Measurements from ENCODE around the gene TRIM33. TPM values are rescaled to one million over a fixed set of nuclear protein-coding genes. Genes with fewer than 3 reads are reported as not detected.
"Not testable (repeated sequence)": the region's sequence is repeated elsewhere in the genome, so short reads cannot be mapped to it uniquely, and the experiment has no call there.

TRIM33 gene
- total and polyA plus RNA-seq, 12 donors, result 13.8 to 49.0 (median 27.0) TPM

DNA sequence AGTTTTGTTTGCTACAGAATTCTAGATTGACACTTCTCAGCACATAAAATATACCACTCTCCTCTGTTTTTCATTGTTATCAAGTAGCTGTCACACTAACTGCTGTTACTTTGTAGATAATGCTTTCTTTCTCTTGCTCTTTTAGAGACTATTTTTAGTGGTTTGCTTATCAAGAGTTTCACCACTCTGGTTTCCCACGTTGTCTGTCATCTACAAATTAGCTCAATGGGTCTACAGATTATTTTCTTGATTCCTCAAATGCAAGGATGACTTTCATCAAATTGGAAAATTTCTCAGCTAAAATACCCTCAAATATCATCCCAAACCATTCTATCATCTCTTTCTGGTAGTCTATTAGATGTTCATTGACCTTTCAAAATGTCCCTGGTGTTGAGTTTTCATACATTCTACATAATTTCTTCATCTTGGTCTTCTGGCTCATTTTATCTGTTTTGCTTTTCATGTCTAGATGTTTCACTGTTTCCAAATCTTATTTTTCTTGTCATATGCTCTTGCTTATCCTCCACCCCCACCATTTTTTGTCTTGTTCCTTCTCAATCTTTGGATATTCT, 122.5 kb downstream of the TRIM33 start:
- Histone ChIP-seq H3K27ac (no peak overlapping the region), H3K4me3 (no peak overlapping the region), H3K36me3 (replicated peaks in 1 of 2) (no peaks in the 10 kb centered on the region), H3K4me1 (replicated peaks in 1 of 2) (no peaks in the 10 kb centered on the region), H3K27me3 (no peaks in the 10 kb centered on the region), H3K9me3 (replicated peaks in 1 of 3) (peaks cover 0 to 12% (median 11%) of the 10 kb centered on the region in 3 donors)
- intact Hi-C loops (cut with DNase I), result no loop called here
- DNase-seq, result no peak
- TF ChIP-seq POLR2A (IDR thresholded peaks at IDR 0.05), result no peak
- TF ChIP-seq, protein P1, sequence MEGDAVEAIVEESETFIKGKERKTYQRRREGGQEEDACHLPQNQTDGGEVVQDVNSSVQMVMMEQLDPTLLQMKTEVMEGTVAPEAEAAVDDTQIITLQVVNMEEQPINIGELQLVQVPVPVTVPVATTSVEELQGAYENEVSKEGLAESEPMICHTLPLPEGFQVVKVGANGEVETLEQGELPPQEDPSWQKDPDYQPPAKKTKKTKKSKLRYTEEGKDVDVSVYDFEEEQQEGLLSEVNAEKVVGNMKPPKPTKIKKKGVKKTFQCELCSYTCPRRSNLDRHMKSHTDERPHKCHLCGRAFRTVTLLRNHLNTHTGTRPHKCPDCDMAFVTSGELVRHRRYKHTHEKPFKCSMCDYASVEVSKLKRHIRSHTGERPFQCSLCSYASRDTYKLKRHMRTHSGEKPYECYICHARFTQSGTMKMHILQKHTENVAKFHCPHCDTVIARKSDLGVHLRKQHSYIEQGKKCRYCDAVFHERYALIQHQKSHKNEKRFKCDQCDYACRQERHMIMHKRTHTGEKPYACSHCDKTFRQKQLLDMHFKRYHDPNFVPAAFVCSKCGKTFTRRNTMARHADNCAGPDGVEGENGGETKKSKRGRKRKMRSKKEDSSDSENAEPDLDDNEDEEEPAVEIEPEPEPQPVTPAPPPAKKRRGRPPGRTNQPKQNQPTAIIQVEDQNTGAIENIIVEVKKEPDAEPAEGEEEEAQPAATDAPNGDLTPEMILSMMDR (IDR thresholded peaks at IDR 0.05), result no peak
- 64 to 75% (median 69%) methylated on average over 1 of the region's 1 CpG for whole genome bisulfite sequencing, 4 donors

DNA sequence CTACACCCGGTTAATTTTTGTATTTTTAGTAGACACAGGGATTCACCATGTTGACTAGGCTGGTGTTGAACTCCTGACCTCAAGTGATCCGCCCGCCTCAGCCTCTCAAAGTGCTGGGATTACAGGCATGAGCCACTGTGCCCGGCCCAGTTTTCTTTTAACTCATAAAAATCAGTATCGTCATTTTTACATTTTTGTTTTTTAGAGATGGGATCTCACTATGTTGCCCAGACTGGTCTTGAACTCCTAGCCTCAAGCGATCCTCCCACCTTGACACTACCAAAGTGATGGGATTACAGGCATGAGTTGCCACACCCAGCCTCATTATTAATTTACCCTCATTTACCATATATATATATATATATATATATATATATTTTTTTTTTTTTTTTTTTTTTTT, 123.4 kb downstream of the TRIM33 start:
- H3K4me3 ChIP-seq; H3K36me3 ChIP-seq (replicated peaks in 1 of 2); DNase-seq; H3K27me3 ChIP-seq; H3K4me1 ChIP-seq (replicated peaks in 1 of 2); intact Hi-C loops (cut with DNase I); H3K27ac ChIP-seq: not testable (repeated sequence)
- peaks cover 0 to 12% (median 11%) of the 10 kb centered on the region in 3 donors for H3K9me3 ChIP-seq (replicated peaks in 1 of 3)
- WGBS, 4 donors, result 89 to 98% (median 95%) methylated on average over 6 of the region's 6 CpGs

GRCh38 chr1:114387010-114387360, 124.0 kb downstream of the TRIM33 start:
- DNase-seq, result no peak
- TF ChIP-seq POLR2A (IDR thresholded peaks at IDR 0.05), result no peak
- TF ChIP-seq, protein P1 (IDR thresholded peaks at IDR 0.05), result no peak
- no peaks in the 10 kb centered on the region for H3K27me3 ChIP-seq
- H3K9me3 ChIP-seq (replicated peaks in 1 of 3), result peaks cover 0 to 12% (median 11%) of the 10 kb centered on the region in 3 donors
- intact Hi-C loops (cut with DNase I), result no loop called here
- H3K4me1 ChIP-seq (replicated peaks in 1 of 2), result no peaks in the 10 kb centered on the region
- no peaks in the 10 kb centered on the region for H3K36me3 ChIP-seq (replicated peaks in 1 of 2)
- no peak overlapping the region for H3K27ac ChIP-seq
- no peak overlapping the region for H3K4me3 ChIP-seq
- WGBS, 4 donors, result 68 to 90% (median 80%) methylated on average over 1 of the region's 1 CpG

- H3K36me3 ChIP-seq (replicated peaks in 1 of 2), result no peaks in the 10 kb centered on the region
- H3K4me1 ChIP-seq (replicated peaks in 1 of 2), result no peaks in the 10 kb centered on the region
- H3K27ac ChIP-seq, result no peak overlapping the region
- no peaks in the 10 kb centered on the region for H3K27me3 ChIP-seq
- no peak for DNase-seq
- TF ChIP-seq, protein P1 (IDR thresholded peaks at IDR 0.05), result no peak
- no peak for TF ChIP-seq POLR2A (IDR thresholded peaks at IDR 0.05)
- no peak overlapping the region for H3K4me3 ChIP-seq
- WGBS, 4 donors, result 78 to 88% (median 83%) methylated on average over 3 of the region's 3 CpGs
- peaks cover 0 to 12% (median 11%) of the 10 kb centered on the region in 3 donors for H3K9me3 ChIP-seq (replicated peaks in 1 of 3)
- intact Hi-C loops (cut with DNase I), result no loop called here
Measured at GRCh38 chr1:114386129-114387009, 124.6 kb downstream of the TRIM33 start.

All from adrenal gland (tissue), 12 donors.